ENCODE results near the gene AFP.

- TF ChIP-seq, protein P1, sequence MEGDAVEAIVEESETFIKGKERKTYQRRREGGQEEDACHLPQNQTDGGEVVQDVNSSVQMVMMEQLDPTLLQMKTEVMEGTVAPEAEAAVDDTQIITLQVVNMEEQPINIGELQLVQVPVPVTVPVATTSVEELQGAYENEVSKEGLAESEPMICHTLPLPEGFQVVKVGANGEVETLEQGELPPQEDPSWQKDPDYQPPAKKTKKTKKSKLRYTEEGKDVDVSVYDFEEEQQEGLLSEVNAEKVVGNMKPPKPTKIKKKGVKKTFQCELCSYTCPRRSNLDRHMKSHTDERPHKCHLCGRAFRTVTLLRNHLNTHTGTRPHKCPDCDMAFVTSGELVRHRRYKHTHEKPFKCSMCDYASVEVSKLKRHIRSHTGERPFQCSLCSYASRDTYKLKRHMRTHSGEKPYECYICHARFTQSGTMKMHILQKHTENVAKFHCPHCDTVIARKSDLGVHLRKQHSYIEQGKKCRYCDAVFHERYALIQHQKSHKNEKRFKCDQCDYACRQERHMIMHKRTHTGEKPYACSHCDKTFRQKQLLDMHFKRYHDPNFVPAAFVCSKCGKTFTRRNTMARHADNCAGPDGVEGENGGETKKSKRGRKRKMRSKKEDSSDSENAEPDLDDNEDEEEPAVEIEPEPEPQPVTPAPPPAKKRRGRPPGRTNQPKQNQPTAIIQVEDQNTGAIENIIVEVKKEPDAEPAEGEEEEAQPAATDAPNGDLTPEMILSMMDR (IDR thresholded peaks at IDR 0.05), result no peak
- TF ChIP-seq EZH2 (IDR thresholded peaks at IDR 0.05; ENCODE audit: borderline replicate concordance, insufficient read depth, low read depth, low read length, poor library complexity, severe bottlenecking), result no peak
Measured at GRCh38 chr4:73387552-73387951, 48.5 kb upstream of the AFP start.
